Esophagus (tissue), 2 donors: ENCODE results near the gene TRPM8. TPM values are rescaled to one million over a fixed set of nuclear protein-coding genes. Genes with fewer than 3 reads are reported as not detected.

Experiments used
- H3K27ac ChIP-seq, 2 donors: one replicate each; pipeline ENCODE4 v1.5.1; 2013; ENCODE audit warnings: low read depth in 2 of 2, mild to moderate bottlenecking in 2 of 2, inconsistent platforms in 1 of 2, low read length in 1 of 2, moderate library complexity in 1 of 2
- H3K27me3 ChIP-seq, 2 donors: one replicate each; pipeline ENCODE4 v1.6.1; 2013; ENCODE audit warnings: low read length in 2 of 2, control low read depth in 1 of 2, mild to moderate bottlenecking in 1 of 2; ENCODE audit not compliant: insufficient read depth in 2 of 2, control insufficient read depth in 1 of 2
- H3K36me3 ChIP-seq, 2 donors: one replicate each; pipeline ENCODE4 v1.6.1; 2013; ENCODE audit warnings: low read length in 1 of 2; ENCODE audit not compliant: control insufficient read depth in 2 of 2, insufficient read depth in 2 of 2
- H3K4me1 ChIP-seq, 2 donors: one replicate each; pipeline ENCODE4 v1.6.1; 2013; ENCODE audit warnings: low read length in 1 of 2; ENCODE audit not compliant: control insufficient read depth in 2 of 2, insufficient read depth in 2 of 2
- H3K4me3 ChIP-seq, 2 donors: one replicate each; pipeline ENCODE4 v1.5.1; 2013; ENCODE audit warnings: low read length in 2 of 2, mild to moderate bottlenecking in 2 of 2, low read depth in 1 of 2, moderate library complexity in 1 of 2
- H3K9me3 ChIP-seq, 2 donors: one replicate each; pipeline ENCODE4 v1.6.1; 2013; ENCODE audit warnings: mild to moderate bottlenecking in 2 of 2, low read depth in 1 of 2, low read length in 1 of 2, moderate library complexity in 1 of 2; ENCODE audit not compliant: control insufficient read depth in 2 of 2, insufficient read depth in 1 of 2
- WGBS, 2 donors: extraction: QIAGEN DNeasy Blood & Tissue Kit; methylation state at CpG; one replicate each; pipeline ENCODE4 v1.1.7; 2013; 5-methylcytosine and 5-hydroxymethylcytosine counted together
- polyA plus RNA-seq, 2 donors: library from polyadenylated mRNA; stranded (reverse); fragments of 200-250 nt; gene quantifications; one replicate each; pipeline ENCODE4 v1.2.3, GENCODE V29; 2013
- donor health status: healthy with polysubstance abuse.
- donor health status: Bipolar disorder and iron deficiency.

TRPM8 gene
- polyA plus RNA-seq, 2 donors = not detected

DNA sequence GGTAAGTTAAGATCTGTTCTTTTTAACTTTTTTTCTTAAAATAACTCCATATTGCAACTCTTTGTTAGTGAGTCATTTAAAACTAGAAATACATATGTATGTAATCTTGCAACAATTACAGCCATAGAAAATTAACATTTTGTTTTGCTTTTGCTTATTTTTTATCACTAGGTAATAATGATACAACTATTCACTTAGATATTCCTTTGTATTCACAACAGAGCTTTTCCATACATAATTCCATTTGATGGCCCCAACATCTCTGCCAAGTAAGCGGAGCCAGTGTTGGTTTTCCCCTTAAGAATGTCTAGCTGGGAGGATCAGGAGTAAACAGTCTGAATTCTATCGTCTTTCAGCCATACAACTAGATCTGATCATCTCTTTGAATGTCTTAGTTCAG is 149.4 kb downstream of the TRPM8 start:
- no peaks in the 10 kb centered on the region for H3K9me3 ChIP-seq
- no peak overlapping the region for H3K27ac ChIP-seq
- H3K36me3 ChIP-seq = no peaks in the 10 kb centered on the region
- H3K27me3 ChIP-seq = no peaks in the 10 kb centered on the region
- WGBS, 2 donors = 74 to 85% methylated on average over 2 of the region's 2 CpGs
- no peak overlapping the region for H3K4me3 ChIP-seq
- no peaks in the 10 kb centered on the region for H3K4me1 ChIP-seq

Other genes starting within 250 kb of the TRPM8 start
- gene UGT1A9, start 245.5 kb upstream of the TRPM8 start, polyA plus RNA-seq = under 1 TPM; 0.01 to 0.31 TPM
- gene UGT1A7, start 235.5 kb upstream of the TRPM8 start, polyA plus RNA-seq = 10 to 100 TPM; 28.8 to 54.2 TPM
- gene UGT1A6, start 224.5 kb upstream of the TRPM8 start, polyA plus RNA-seq = 10 to 100 TPM in 1 of 2 donors, 1 to 10 TPM in 1; 4.8 to 22.4 TPM
- gene UGT1A5, start 204.5 kb upstream of the TRPM8 start, polyA plus RNA-seq = 1 to 10 TPM in 1 of 2 donors, under 1 TPM in 1; 0.01 to 2.9 TPM
- gene UGT1A4, start 198.6 kb upstream of the TRPM8 start, polyA plus RNA-seq = 1 to 10 TPM in 1 of 2 donors, under 1 TPM in 1; 0.69 to 2.5 TPM
- gene UGT1A3, start 188.3 kb upstream of the TRPM8 start, polyA plus RNA-seq = 1 to 10 TPM in 1 of 2 donors, under 1 TPM in 1; 0.07 to 1.5 TPM
- gene UGT1A1, start 157.1 kb upstream of the TRPM8 start, polyA plus RNA-seq = 1 to 10 TPM in 1 of 2 donors, under 1 TPM in 1; 0.75 to 2.0 TPM
- gene MROH2A, start 139.0 kb upstream of the TRPM8 start, polyA plus RNA-seq = under 1 TPM; 0.22 to 0.99 TPM
- gene HJURP, start 62.8 kb upstream of the TRPM8 start, polyA plus RNA-seq = 1 to 10 TPM; 6.6 to 9.5 TPM
- gene SPP2, start 133.3 kb downstream of the TRPM8 start, polyA plus RNA-seq = not detected